ACC112 (cell line): ENCODE data around the gene MALT1.
"Not testable (repeated sequence)": the region's sequence is repeated elsewhere in the genome, so short reads cannot be mapped to it uniquely, and the experiment has no call there.

Source experiments
- H2AFZ ChIP-seq: fragments of 200-600 bp; sonication (generic); one replicate; pipeline ENCODE4 v1.6.0; 2017; ENCODE audit warnings: antibody characterized with exemption, low read length; ENCODE audit not compliant: unreplicated experiment
- H3K27ac ChIP-seq: fragments of 200-600 bp; sonication (generic); 2 replicates; pipeline ENCODE4 v1.5.1; 2014; ENCODE audit warnings: low read depth, mild to moderate bottlenecking, antibody characterized with exemption, low read length, moderate library complexity
- H3K27me3 ChIP-seq: fragments of 200-600 bp; sonication (generic); 2 replicates; pipeline ENCODE4 v1.6.1; 2014; ENCODE audit warnings: mild to moderate bottlenecking, antibody characterized with exemption, low read length, moderate library complexity, mixed read lengths; ENCODE audit not compliant: insufficient read depth
- H3K36me3 ChIP-seq: fragments of 200-600 bp; sonication (generic); 2 replicates; pipeline ENCODE4 v1.6.1; 2016; ENCODE audit warnings: mild to moderate bottlenecking, antibody characterized with exemption, low read length, moderate library complexity, mixed read lengths; ENCODE audit not compliant: insufficient read depth
- H3K4me1 ChIP-seq: fragments of 200-600 bp; sonication (generic); one replicate; pipeline ENCODE4 v1.6.1; 2016; ENCODE audit warnings: low read length, mixed read lengths; ENCODE audit not compliant: insufficient read depth, unreplicated experiment, control insufficient read depth
- H3K4me3 ChIP-seq: fragments of 200-600 bp; sonication (generic); 2 replicates; pipeline ENCODE4 v1.5.1; 2014; ENCODE audit warnings: mild to moderate bottlenecking, low read depth, low read length
- H3K79me2 ChIP-seq: fragments of 200-600 bp; sonication (generic); one replicate; pipeline ENCODE4 v1.6.0; 2016; ENCODE audit warnings: low read length; ENCODE audit not compliant: control insufficient read depth, unreplicated experiment, insufficient read depth

MALT1 gene

DNA sequence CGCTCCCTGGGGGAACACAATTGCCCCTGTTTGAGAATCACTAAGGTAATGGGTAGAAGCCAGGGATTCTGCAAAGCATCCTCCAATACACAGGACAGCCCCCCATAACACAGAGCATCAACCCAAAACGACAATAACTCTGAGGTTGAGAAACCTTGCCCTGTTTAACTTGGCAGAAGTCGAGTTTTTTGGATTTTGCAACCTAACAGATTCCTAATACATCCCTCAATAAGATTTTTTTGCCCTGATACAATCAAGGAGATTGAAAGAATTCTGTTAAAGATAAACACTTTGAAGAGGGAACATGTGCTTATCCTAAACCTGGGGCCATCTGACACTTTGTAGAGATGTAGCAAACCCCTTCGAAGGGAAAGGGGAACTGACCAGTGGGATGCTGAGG lies 100.9 kb downstream of the MALT1 start:
- peaks cover 8% of the 10 kb centered on the region; the same call in 1 of the 2 replicates for H3K27me3 ChIP-seq
- no peaks in the 10 kb centered on the region for H3K79me2 ChIP-seq
- no peak overlapping the region for H3K27ac ChIP-seq
- no peaks in the 10 kb centered on the region for H3K4me1 ChIP-seq
- no peak overlapping the region for H2AFZ ChIP-seq
- no peaks in the 10 kb centered on the region for H3K36me3 ChIP-seq
- no peak overlapping the region for H3K4me3 ChIP-seq

- H3K4me1 ChIP-seq = no peaks in the 10 kb centered on the region
- H3K4me3 ChIP-seq = no peak overlapping the region
- H2AFZ ChIP-seq = no peak overlapping the region
- no peaks in the 10 kb centered on the region for H3K27me3 ChIP-seq
- H3K79me2 ChIP-seq = no peaks in the 10 kb centered on the region
- no peaks in the 10 kb centered on the region for H3K36me3 ChIP-seq
- no peak overlapping the region for H3K27ac ChIP-seq
These were observed 104.8 kb downstream of the MALT1 start for GRCh38 chr18:58776084-58776483.

- not testable (repeated sequence) for H3K4me3 ChIP-seq, H3K4me1 ChIP-seq, H3K27ac ChIP-seq, H3K36me3 ChIP-seq, H2AFZ ChIP-seq, H3K79me2 ChIP-seq, H3K27me3 ChIP-seq
These were observed 105.3 kb downstream of the MALT1 start for GRCh38 chr18:58776541-58776940.

DNA sequence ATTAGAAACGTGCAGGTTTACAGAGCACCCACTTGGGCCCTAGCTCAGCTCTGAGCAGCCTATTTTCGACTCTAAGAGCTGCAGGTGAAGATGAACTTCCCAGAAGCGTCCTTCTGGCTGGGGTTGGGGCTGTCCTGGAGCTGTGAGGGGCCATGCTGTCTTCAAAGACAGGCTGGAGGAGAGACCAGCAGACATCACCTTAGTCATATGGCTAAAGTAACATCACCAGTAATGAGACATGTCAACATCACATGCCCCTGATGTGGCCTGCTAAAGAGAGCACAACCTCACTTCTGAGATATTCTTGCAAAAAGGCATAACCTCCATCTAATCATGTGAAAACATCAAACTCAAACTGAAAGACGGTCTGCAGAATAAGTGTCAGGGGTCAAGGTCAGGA lies 106.2 kb downstream of the MALT1 start:
- Histone ChIP-seq H3K4me1 (no peaks in the 10 kb centered on the region), H3K27ac (no peak overlapping the region), H3K36me3 (no peaks in the 10 kb centered on the region), H3K79me2 (no peaks in the 10 kb centered on the region), H3K27me3 (no peaks in the 10 kb centered on the region), H2AFZ (no peak overlapping the region), H3K4me3 (no peak overlapping the region)

- Histone ChIP-seq H2AFZ (no peak overlapping the region), H3K4me3 (no peak overlapping the region), H3K4me1 (peaks cover 2% of the 10 kb centered on the region), H3K27me3 (no peaks in the 10 kb centered on the region), H3K79me2 (no peaks in the 10 kb centered on the region), H3K27ac (no peak overlapping the region), H3K36me3 (no peaks in the 10 kb centered on the region)
These were observed 108.3 kb downstream of the MALT1 start for GRCh38 chr18:58779529-58779928.

DNA sequence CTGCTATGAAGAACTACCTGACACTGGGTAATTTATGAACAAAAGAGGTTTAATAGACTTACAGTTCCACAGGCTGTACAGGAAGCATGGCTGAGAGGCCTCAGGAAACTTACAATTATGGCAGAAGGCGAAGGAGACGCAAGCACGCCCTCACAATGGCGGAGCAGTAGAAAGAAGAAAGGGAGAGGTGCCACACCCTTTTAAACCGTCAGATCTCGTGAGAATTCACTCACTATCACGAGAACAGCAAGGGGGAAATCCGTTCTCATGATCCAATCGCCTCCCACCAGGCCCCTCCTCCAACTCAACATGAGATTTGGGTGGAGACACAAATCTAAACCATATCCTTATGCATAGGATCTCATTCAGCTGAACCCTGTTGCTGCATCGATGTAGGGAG lies 108.8 kb downstream of the MALT1 start:
- H3K4me1 ChIP-seq = peaks cover 7% of the 10 kb centered on the region

GRCh38 chr18:58781627-58782194 lies 110.4 kb downstream of the MALT1 start:
- H3K27ac ChIP-seq = no peak overlapping the region
- H3K4me3 ChIP-seq = no peak overlapping the region
- no peak overlapping the region for H2AFZ ChIP-seq
- no peaks in the 10 kb centered on the region for H3K36me3 ChIP-seq
- no peaks in the 10 kb centered on the region for H3K27me3 ChIP-seq
- no peaks in the 10 kb centered on the region for H3K79me2 ChIP-seq
- H3K4me1 ChIP-seq = peaks cover 16% of the 10 kb centered on the region

More for the DNA sequence above, 108.8 kb downstream of the MALT1 start:
- H2AFZ ChIP-seq = no peak overlapping the region
- H3K27me3 ChIP-seq = no peaks in the 10 kb centered on the region
- H3K36me3 ChIP-seq = no peaks in the 10 kb centered on the region
- no peak overlapping the region for H3K4me3 ChIP-seq
- H3K79me2 ChIP-seq = no peaks in the 10 kb centered on the region
- no peak overlapping the region for H3K27ac ChIP-seq

- Histone ChIP-seq H3K27me3 (no peaks in the 10 kb centered on the region), H3K79me2 (no peaks in the 10 kb centered on the region), H3K4me3 (no peak overlapping the region), H3K36me3 (no peaks in the 10 kb centered on the region), H3K4me1 (peaks cover 26% of the 10 kb centered on the region), H2AFZ (no peak overlapping the region), H3K27ac (no peak overlapping the region)
These were observed 113.4 kb downstream of the MALT1 start for GRCh38 chr18:58784601-58785137.

GRCh38 chr18:58785171-58785805 lies 114.0 kb downstream of the MALT1 start:
- Histone ChIP-seq H3K4me1 (peaks cover 26% of the 10 kb centered on the region), H3K79me2 (no peaks in the 10 kb centered on the region), H3K4me3 (no peak overlapping the region), H2AFZ (peak overlapping the region; percentile 30), H3K27ac (0 out of 2 replicates have a peak overlapping the region, but pooled peaks have one; percentile 1), H3K36me3 (no peaks in the 10 kb centered on the region), H3K27me3 (no peaks in the 10 kb centered on the region)

- Histone ChIP-seq H3K79me2 (no peaks in the 10 kb centered on the region), H3K4me3 (no peak overlapping the region), H3K27ac (no peak overlapping the region), H3K4me1 (peaks cover 26% of the 10 kb centered on the region), H3K36me3 (no peaks in the 10 kb centered on the region), H3K27me3 (no peaks in the 10 kb centered on the region), H2AFZ (no peak overlapping the region)
These were observed 114.6 kb downstream of the MALT1 start for GRCh38 chr18:58785870-58786269.

- no peak overlapping the region for H3K27ac ChIP-seq
- H3K27me3 ChIP-seq = no peaks in the 10 kb centered on the region
- H3K4me1 ChIP-seq = peaks cover 26% of the 10 kb centered on the region
- H3K4me3 ChIP-seq = no peak overlapping the region
- H3K36me3 ChIP-seq = no peaks in the 10 kb centered on the region
- H2AFZ ChIP-seq = no peak overlapping the region
- no peaks in the 10 kb centered on the region for H3K79me2 ChIP-seq
These were observed 116.4 kb downstream of the MALT1 start for GRCh38 chr18:58787536-58788149.
